Kidney (tissue), 14 donors: ENCODE measurements around the gene PRXL2B. TPM values are rescaled to one million over a fixed set of nuclear protein-coding genes. Genes with fewer than 3 reads are reported as not detected.

Experiments
- DNase-seq, 5 donors: peaks; one replicate each; pipeline ENCODE4 v3.0.0-alpha.2; 2013 to 2020
- FAIRE-seq: peaks from 2 replicates; lab custom pipeline; 2012; peaks lifted over from hg19 to GRCh38; lab: Jason Lieb, UNC
- H3K27ac ChIP-seq, 2 donors: one replicate each; pipeline ENCODE4 v1.7.0; 2013; ENCODE audit warnings: low read depth in 2 of 2, low read length in 2 of 2, inconsistent platforms in 1 of 2
- H3K27me3 ChIP-seq: one replicate; pipeline ENCODE4 v1.7.1; 2013; ENCODE audit warnings: low read length, inconsistent platforms; ENCODE audit not compliant: control insufficient read depth, insufficient read depth
- H3K36me3 ChIP-seq, 3 donors: one replicate each; pipeline versions ENCODE4 v1.7.0 to v1.7.1; 2013; ENCODE audit warnings: low read length in 3 of 3, control low read depth in 1 of 3, inconsistent platforms in 1 of 3; ENCODE audit not compliant: insufficient read depth in 3 of 3, control insufficient read depth in 2 of 3
- H3K4me1 ChIP-seq, 3 donors: one replicate each; pipeline versions ENCODE4 v1.7.0 to v1.7.1; 2013; ENCODE audit warnings: low read length in 3 of 3, inconsistent platforms in 1 of 3, low read depth in 1 of 3; ENCODE audit not compliant: control insufficient read depth in 2 of 3, insufficient read depth in 2 of 3
- H3K4me3 ChIP-seq, 3 donors: one replicate each; pipeline versions ENCODE4 v1.7.0 to v1.8.1; 2013; ENCODE audit warnings: low read length in 3 of 3, control low read depth in 1 of 3, inconsistent platforms in 1 of 3
- H3K9ac ChIP-seq, 3 donors: one replicate each; pipeline versions ENCODE4 v1.7.0 to v1.7.1; 2013; ENCODE audit warnings: low read length in 3 of 3, control low read depth in 1 of 3, inconsistent platforms in 1 of 3
- H3K9me3 ChIP-seq, 3 donors: one replicate each; pipeline versions ENCODE4 v1.7.0 to v1.7.1; 2013; ENCODE audit warnings: low read length in 3 of 3, control low read depth in 1 of 3, inconsistent platforms in 1 of 3; ENCODE audit not compliant: control insufficient read depth in 2 of 3, insufficient read depth in 1 of 3
- CTCF ChIP-seq: IDR thresholded peaks from 3 replicates; pipeline ENCODE4 v1.5.1; 2012; ENCODE audit warnings: mild to moderate bottlenecking, moderate library complexity, borderline replicate concordance; ENCODE audit not compliant: insufficient read depth; ENCODE audit errors: extremely low read depth
- intact Hi-C: fragments of 100-400 bp; cut with DNase I; formaldehyde crosslinking; loops from one replicate; pipeline ENCODE4 v1.11.1; 2022
- polyA plus RNA-seq: library from polyadenylated mRNA; stranded (reverse); fragments of 350-450 nt; fragmentation: Illumina TruSeq; extraction: RNeasy Lipid Tissue Mini Kit (QIAGEN cat#74804); gene quantifications from one replicate; pipeline ENCODE4 v1.2.3, GENCODE V29; 2014; ENCODE audit warnings: low read depth, low replicate concordance; ENCODE audit not compliant: insufficient read depth
- total RNA-seq: library from RNA; stranded (reverse); fragmentation: NEBNext Ultra II Directional; extraction: Animal tissue kit (Norgen Biotek cat#: 25700); gene quantifications from one replicate; pipeline ENCODE4 v1.2.1, GENCODE V29; 2021
- donor health status: control.
- donor health status: control.
- donor health status: control.
- donor health status: control.
- donor health status: control.
- donor health status: DM: yes; HTN: yes; CAD: no.
- donor health status: Normal renal cell carcinoma (clear cell type).

PRXL2B gene
- total and polyA plus RNA-seq, 2 donors from 2014 or later, result 25.6 to 39.5 TPM

- FAIRE-seq (no peak), DNase-seq (peak in 2 of 5 donors; percentile 42 to 72)
- intact Hi-C loops, result no loop called here
- H3K4me1 ChIP-seq, result peaks cover 3 to 29% (median 15%) of the 10 kb centered on the region in 3 donors
- no peak overlapping the region for H3K27ac ChIP-seq
- no peaks in the 10 kb centered on the region for H3K27me3 ChIP-seq
- no peaks in the 10 kb centered on the region for H3K9me3 ChIP-seq
- no peak overlapping the region for H3K9ac ChIP-seq
- no peaks in the 10 kb centered on the region for H3K36me3 ChIP-seq
- H3K4me3 ChIP-seq, result no peak overlapping the region
- no peak for TF ChIP-seq CTCF
Observed at GRCh38 chr1:2580691-2581090, 5.9 kb upstream of the PRXL2B start.

GRCh38 chr1:2582391-2582790 is 4.2 kb upstream of the PRXL2B start:
- Histone ChIP-seq H3K4me1 (peaks cover 3 to 24% (median 11%) of the 10 kb centered on the region in 3 donors), H3K9me3 (no peaks in the 10 kb centered on the region), H3K4me3 (no peak overlapping the region), H3K9ac (no peak overlapping the region), H3K27ac (no peak overlapping the region), H3K27me3 (no peaks in the 10 kb centered on the region), H3K36me3 (no peaks in the 10 kb centered on the region)
- DNase-seq, result peak in 4 of 5 donors; percentile 47 to 72 (median 64)
- FAIRE-seq, result no peak
- TF ChIP-seq CTCF, result no peak
- intact Hi-C loops, result no loop called here

GRCh38 chr1:2583331-2583791 is 3.2 kb upstream of the PRXL2B start:
- Histone ChIP-seq H3K4me1 (peaks cover 3 to 18% (median 12%) of the 10 kb centered on the region in 3 donors), H3K4me3 (peak overlapping the region in 1 of 3 donors; percentile 23), H3K27ac (no peak overlapping the region), H3K9ac (peak overlapping the region in 1 of 3 donors; percentile 34), H3K27me3 (no peaks in the 10 kb centered on the region), H3K36me3 (no peaks in the 10 kb centered on the region), H3K9me3 (no peaks in the 10 kb centered on the region)
- no peak for FAIRE-seq
- intact Hi-C loops, result no loop called here
- TF ChIP-seq CTCF, result no peak
- peak in 3 of 5 donors; percentile 43 to 66 (median 65) for DNase-seq

GRCh38 chr1:2583871-2584351 is 2.7 kb upstream of the PRXL2B start:
- intact Hi-C loops, result no loop called here
- Histone ChIP-seq H3K4me3 (peak overlapping the region in 2 of 3 donors; percentile 19 to 23), H3K27ac (no peak overlapping the region), H3K9ac (peak overlapping the region in 1 of 3 donors; percentile 34), H3K36me3 (no peaks in the 10 kb centered on the region), H3K27me3 (no peaks in the 10 kb centered on the region), H3K9me3 (no peaks in the 10 kb centered on the region), H3K4me1 (peaks cover 3 to 18% (median 12%) of the 10 kb centered on the region in 3 donors)
- peak in 4 of 5 donors; percentile 29 to 80 (median 58) for DNase-seq
- no peak for TF ChIP-seq CTCF
- FAIRE-seq, result no peak
